ENCODE measurements around the gene CAND2. TPM values are rescaled to one million over a fixed set of nuclear protein-coding genes. Genes with fewer than 3 reads are reported as not detected.
A peak's percentile ranks its signal among the peaks of the same experiment; 100 is the strongest.

Gene CAND2
- total and polyA plus RNA-seq, 2 of the 8 experiments (the other 6 are each of a cell fraction or from before 2014, with no cell fraction given), result 8.7 TPM

- TF ChIP-seq KDM4A (IDR thresholded peaks at IDR 0.05; ENCODE audit: low read depth, low read length, severe bottlenecking) (peak; percentile 84), ATF2 (IDR thresholded peaks at IDR 0.05; ENCODE audit: low read length) (no peak), SUZ12 (IDR thresholded peaks at IDR 0.05; ENCODE audit: low read length) (no peak), TAF1 (IDR thresholded peaks at IDR 0.05; ENCODE audit: low read depth, low read length) (peak; percentile 70), GABPA (IDR thresholded peaks at IDR 0.05; ENCODE audit: borderline replicate concordance, insufficient read depth, low read length) (no peak), KDM5A (IDR thresholded peaks at IDR 0.05; ENCODE audit: low read length) (no peak), ASH2L (IDR thresholded peaks at IDR 0.05; ENCODE audit: low read length) (peak; percentile 58), JUN (IDR thresholded peaks at IDR 0.05; ENCODE audit: low read depth, low read length) (no peak), POLR2A (IDR thresholded peaks at IDR 0.05; ENCODE audit: control extremely low read depth in 1 of 2, low read depth in 2 of 2, low read length in 2 of 2) (peak in 1 of 2 experiments; percentile 55; a peak in 1 of 3 replicates)
These were observed 13.7 kb downstream of the CAND2 start (continued) for GRCh38 chr3:12810013-12810780.

All from H1 (cell line).